ENCODE results near the gene CALHM4.

The CALHM4 gene

GRCh38 chr6:116572162-116572561 is 18.6 kb downstream of the CALHM4 start:
- H3K4me3 ChIP-seq (ENCODE audit: low read length): peak overlapping the region; percentile 99
- DNase-seq (ENCODE audit: low read depth): no peak
- TF ChIP-seq, protein P1, sequence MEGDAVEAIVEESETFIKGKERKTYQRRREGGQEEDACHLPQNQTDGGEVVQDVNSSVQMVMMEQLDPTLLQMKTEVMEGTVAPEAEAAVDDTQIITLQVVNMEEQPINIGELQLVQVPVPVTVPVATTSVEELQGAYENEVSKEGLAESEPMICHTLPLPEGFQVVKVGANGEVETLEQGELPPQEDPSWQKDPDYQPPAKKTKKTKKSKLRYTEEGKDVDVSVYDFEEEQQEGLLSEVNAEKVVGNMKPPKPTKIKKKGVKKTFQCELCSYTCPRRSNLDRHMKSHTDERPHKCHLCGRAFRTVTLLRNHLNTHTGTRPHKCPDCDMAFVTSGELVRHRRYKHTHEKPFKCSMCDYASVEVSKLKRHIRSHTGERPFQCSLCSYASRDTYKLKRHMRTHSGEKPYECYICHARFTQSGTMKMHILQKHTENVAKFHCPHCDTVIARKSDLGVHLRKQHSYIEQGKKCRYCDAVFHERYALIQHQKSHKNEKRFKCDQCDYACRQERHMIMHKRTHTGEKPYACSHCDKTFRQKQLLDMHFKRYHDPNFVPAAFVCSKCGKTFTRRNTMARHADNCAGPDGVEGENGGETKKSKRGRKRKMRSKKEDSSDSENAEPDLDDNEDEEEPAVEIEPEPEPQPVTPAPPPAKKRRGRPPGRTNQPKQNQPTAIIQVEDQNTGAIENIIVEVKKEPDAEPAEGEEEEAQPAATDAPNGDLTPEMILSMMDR (conservative IDR thresholded peaks at IDR 0.05; ENCODE audit: low read depth, low read length): no peak

GRCh38 chr6:116575227-116575626 is 21.7 kb downstream of the CALHM4 start:
- DNase-seq (ENCODE audit: low read depth): peak; percentile 58
- TF ChIP-seq, protein P1 (conservative IDR thresholded peaks at IDR 0.05; ENCODE audit: low read depth, low read length): no peak
- no peak overlapping the region for H3K4me3 ChIP-seq (ENCODE audit: low read length)

DNA sequence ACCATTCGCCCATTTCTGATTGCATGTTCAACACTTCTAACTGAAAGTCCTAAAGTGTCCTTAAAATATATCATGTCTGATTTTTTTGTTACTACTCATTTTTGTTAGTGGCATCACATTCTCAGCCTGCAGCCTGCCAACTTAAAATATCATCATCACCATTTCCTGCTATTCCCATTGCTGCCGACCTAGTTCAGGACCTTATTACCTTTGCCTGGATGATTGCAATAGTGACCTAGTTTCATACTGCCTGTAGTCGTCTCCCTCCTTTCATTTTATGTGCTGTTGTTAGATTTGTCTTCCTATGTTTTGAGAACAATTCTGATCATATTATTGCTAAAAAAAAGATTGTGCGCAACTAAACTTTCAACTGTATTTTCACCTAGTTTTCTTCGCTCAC is 23.9 kb downstream of the CALHM4 start:
- DNase-seq (ENCODE audit: low read depth): no peak
- TF ChIP-seq, protein P1 (conservative IDR thresholded peaks at IDR 0.05; ENCODE audit: low read depth, low read length): no peak
- no peak overlapping the region for H3K4me3 ChIP-seq (ENCODE audit: low read length)

DNA sequence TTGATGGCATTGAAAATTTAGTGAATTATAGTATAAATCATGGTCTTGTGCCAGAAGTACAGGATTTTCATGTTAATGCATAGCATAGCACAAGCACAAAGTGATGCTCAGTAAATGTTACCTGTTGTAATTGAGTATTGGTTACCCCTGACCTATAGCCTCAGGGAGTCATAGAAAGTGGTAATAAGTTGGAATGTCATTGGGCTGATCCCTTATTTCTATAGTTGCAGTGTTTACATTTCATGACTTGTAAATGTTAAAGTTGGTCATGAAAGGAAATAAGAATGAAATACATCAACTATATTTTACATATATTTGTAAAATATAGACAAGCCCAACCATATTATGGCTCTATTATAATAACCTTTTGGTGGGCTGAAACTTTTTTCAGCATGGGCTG is 24.8 kb downstream of the CALHM4 start:
- H3K4me3 ChIP-seq (ENCODE audit: low read length): no peak overlapping the region
- no peak for DNase-seq (ENCODE audit: low read depth)
- TF ChIP-seq, protein P1 (conservative IDR thresholded peaks at IDR 0.05; ENCODE audit: low read depth, low read length): no peak

- no peak overlapping the region for H3K4me3 ChIP-seq (ENCODE audit: low read length)
- DNase-seq (ENCODE audit: low read depth): no peak
- TF ChIP-seq, protein P1 (conservative IDR thresholded peaks at IDR 0.05; ENCODE audit: low read depth, low read length): no peak
Observed at GRCh38 chr6:116579143-116579542, 25.6 kb downstream of the CALHM4 start.

DNA sequence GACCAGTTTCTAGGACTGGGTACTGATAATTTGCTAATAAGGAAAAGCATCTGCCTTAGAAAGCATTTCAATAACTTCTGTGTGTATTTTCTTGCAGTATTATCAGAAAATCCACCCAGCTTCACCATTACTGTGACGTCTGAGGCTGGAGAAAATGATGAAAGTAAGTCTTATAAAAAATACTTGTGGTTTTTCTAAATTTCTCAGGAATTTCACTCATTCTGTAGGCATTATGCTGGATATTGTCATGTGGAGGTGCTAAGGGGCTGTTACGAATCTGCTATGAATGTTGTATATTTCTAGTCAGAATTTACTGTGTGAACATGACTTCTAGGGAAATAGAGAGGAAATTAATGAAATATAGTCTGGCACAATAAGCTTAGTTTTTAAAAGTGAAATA is 26.6 kb downstream of the CALHM4 start:
- no peak overlapping the region for H3K4me3 ChIP-seq (ENCODE audit: low read length)
- peak; percentile 78 for DNase-seq (ENCODE audit: low read depth)
- TF ChIP-seq, protein P1 (conservative IDR thresholded peaks at IDR 0.05; ENCODE audit: low read depth, low read length): no peak

DNA sequence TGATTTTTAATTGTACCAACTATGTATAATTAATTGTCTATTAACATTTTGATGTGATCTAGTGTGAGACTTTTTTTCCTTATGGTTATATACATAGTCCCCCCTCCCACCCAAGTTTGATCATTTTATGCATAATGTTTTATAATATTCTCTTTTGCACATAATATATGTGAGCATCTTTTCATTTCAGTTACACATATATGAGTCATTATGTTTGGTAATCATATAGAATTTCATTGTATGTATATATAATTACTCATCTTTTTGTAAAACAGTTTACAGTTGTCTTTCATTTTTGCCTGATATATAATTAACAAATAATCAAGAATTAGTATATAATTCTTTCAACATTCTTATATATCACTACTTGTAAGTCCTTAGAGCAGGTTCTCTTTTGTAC is 32.7 kb downstream of the CALHM4 start:
- TF ChIP-seq, protein P1 (conservative IDR thresholded peaks at IDR 0.05; ENCODE audit: low read depth, low read length): no peak
- no peak overlapping the region for H3K4me3 ChIP-seq (ENCODE audit: low read length)
- no peak for DNase-seq (ENCODE audit: low read depth)

Measured in retinal pigment epithelial cell (primary cell).